GM19238 (cell line): ENCODE measurements around the gene PRKACA.
A peak's percentile ranks its signal among the peaks of the same experiment; 100 is the strongest.

Source experiments
- DNase-seq: peaks from one replicate; pipeline ENCODE4 v3.0.0; 2011; ENCODE audit warnings: low spot score; ENCODE audit not compliant: insufficient read length

PRKACA gene

DNA sequence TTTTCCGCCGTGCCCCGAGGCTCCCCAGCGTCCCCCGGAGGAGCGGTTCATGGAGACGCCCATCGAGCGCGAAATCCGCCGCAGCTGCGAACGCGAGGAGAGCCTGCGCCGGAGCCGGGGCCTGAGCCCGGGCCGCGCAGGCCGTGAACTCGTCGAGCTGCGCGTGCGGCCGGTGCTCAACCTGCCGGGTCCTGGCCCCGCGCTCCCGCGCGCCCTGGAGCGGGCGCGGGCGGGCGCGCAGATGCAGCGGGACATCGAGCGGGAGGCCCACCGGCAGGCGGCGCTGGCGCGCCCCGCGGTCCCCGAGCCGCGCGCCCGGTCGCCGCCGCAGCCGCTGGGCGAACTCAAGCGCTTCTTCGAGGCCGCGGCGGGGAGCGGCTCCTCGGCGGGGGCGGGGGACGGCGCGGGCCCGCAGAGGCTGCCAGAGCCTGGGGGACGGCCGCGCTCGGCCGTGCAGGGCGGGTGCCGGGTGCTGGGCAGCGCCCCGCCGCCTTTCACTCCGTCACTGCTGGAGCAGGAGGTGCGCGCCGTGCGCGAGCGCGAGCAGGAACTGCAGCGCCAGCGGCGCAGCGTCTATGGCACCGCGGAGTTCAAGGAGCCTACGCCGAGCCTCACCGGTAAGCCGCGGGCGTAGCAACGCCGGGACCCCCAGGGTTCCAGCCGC lies 44.2 kb downstream of the PRKACA start:
- DNase-seq: peak; percentile 74

DNA sequence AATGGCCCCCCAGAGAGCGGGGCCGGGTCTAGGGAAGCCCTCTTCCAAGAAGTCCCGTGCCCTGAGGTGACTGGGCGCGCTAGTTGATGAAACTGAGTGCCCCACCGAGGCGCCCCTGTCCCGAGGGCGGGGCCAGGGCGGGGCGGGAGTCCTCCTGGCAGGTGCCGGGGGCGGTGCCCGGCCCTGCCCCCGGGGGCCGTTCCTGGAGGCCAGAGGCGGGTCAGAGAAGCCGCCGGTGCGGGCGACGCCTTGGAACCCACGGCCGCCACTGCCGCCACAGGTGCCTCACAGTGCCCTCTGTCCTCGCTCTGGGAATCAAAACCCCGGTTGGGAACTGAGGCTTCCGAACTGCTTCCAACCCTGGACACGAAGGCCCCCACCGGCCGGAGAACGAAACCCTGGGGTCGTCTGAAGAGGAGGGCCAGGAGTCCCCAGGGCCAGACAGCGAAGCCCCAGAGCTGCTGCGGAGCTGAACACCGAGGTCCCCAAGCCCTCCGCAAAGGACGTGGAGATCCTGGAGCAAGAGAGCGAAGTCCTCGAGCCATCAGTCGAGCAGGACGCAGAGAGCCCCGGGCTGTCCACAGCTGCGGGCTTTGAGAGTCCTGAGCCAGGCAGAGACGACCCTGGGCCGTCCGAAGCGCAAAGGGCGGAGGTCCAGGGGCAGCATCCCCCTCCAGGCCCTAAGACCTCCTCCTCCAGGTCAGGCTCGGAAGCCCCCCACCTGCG lies 44.9 kb downstream of the PRKACA start, which contains the start of gene MISP3:
MISP3 (plus strand) TSS at position 252 of the 726 bp plus-strand sequence. CDS start 524 bp downstream, outside the sequence.
- no peak for DNase-seq

DNA sequence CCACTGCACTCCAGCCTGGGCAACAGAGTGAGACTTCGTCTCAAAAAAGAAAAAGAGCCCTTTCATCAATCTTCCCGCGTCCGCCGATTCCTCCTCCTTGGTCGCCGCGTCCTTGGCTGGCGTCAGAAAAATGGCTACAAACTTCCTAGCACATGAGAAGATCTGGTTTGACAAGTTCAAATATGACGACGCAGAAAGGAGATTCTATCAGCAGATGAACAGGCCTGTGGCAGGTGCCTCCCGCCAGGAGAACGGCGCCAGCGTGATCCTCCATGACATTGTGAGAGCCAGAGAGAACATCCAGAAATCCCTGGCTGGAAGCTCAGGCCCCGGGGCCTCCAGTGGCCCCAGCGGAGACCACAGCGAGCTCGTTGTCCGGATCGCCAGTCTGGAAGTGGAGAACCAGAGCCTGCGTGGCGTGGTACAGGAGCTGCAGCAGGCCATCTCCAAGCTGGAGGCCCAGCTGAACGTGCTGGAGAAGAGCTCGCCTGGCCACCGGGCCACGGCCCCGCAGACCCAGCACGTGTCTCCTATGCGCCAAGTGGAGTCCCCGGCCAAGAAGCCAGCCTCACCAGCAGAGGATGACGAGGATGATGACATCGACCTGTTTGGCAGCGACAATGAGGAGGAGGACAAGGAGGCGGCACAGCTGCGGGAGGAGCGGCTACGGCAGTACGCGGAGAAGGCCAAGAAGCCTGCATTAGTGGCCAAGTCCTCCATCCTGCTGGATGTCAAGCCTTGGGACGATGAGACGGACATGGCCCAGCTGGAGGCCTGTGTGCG lies 47.1 kb downstream of the PRKACA start:
- DNase-seq: no peak

DNA sequence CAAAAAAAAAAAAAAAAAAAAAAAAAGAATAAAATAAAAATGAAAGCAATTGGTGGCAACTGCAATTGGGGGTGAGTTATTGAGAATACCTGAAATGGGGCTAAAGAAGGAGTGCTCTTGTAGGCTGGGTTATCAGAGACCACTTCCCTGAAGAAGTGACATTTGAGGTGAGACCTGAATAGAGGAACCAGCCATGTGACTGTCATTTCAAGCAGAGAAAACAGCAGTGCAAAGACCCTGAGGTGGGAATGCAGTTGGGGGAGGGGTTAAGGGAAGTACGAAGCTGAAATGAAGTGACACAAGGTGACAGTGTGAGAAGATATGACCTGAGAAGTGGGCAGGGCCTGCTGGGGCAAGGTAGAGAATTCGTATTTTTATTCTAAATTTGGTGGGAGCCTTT lies 51.4 kb downstream of the PRKACA start:
- no peak for DNase-seq

DNA sequence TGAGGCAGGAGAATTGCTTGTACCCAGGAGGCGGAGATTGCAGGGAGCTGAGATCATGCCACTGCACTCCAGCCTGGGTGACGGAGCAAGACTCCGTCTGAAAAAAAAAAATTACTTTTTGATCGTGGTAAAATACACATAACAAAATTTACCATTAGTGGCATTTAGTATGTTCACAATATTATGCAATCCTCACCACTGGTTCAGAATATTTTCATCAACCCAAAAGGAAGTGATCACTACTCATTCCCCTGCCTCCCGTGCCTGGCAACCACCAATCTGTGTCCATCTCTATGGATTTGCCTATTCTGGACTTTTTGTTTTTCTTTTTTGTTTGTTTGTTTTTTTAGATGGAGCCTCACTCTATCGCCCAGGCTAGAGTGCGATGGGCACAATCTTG lies 54.5 kb downstream of the PRKACA start:
- no peak for DNase-seq

DNA sequence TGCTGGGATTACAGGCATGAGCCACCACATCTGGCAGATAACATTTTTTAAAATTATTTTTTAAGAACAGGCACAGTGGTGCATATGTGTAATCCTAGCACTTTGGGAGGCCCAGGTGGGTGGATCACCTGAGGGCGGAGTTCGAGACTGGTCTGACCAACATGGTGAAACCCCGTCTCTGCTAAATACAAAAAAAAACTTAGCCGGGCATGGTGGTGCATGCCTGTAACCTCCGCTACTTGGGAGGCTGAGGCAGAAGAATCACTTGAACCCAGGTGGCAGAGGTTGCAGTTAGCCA lies 55.1 kb downstream of the PRKACA start:
- DNase-seq: no peak

DNA sequence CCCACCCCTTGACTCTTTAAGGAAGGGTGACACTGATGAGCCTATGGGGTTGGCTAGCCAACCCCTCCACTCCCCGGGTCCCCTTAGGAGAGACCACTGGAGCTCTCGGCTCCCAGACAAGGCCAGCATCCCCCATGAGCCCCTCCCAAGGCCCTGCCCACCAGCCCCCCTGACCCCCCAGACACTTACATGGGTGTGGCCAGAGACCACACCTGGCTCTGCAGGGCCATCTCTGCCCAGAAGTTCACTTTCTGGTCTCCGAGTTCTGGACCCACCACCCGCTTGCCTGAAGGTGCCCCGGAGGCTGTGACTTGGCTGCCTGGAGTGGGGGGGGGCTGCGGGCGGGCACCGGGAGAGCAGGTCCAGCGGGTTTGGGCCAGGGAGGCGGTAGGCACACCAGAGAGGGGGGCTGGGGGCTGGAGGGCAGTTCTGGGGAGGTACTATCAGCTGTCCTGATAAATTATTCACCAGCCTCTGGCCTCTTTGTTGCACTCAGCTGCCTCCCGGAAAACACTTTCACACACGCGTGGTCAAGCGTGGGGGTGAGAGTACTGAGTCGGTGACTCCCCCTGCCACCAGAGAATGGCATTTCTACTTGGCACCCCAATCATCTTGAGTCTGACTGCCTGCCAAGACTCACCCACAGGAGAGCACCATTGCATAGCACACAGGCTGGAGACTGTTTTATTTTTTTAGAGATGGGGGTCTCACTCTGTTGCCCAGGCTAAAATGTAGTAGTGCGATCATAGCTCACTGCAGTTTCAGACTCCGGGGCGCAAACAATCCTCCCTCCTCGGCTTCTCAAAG lies 55.6 kb downstream of the PRKACA start, which contains the start of gene PALM3:
PALM3 (minus strand) TSS at position 326 of the 807 bp plus-strand sequence; CDS start at position 230, 96 bp downstream.
- DNase-seq: no peak

DNA sequence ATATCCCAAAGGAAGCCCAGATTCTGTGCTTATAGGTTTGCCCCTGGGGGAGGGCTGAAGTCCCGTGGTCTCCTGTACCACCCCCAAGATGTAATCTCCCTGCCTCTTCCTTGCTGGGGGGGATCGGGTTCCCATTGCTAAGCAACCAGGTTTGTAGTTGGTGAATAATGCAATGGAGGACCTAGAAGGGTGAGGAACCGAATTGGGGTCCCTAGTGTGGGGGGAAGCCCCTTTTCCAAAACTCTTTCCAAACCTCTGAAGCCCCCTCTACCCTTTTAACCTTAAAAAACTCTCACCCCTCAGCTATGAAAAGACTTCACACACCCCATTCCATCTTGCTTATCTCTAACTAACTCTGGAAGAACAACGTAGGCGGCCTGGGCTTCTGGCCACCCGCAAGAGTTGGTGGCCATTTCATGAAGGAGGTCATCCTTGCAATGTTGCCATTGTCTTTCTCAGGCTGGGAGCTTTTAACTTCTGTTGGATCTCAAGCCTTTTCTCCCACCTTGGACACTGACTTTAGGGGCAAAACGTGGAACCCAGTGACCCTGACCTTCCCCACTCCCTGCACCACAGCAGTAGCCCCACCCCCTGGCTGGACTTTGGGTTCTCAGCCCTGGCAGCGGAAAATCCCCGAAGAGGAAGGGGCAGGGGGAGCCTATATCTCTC lies 56.3 kb downstream of the PRKACA start:
- no peak for DNase-seq

DNA sequence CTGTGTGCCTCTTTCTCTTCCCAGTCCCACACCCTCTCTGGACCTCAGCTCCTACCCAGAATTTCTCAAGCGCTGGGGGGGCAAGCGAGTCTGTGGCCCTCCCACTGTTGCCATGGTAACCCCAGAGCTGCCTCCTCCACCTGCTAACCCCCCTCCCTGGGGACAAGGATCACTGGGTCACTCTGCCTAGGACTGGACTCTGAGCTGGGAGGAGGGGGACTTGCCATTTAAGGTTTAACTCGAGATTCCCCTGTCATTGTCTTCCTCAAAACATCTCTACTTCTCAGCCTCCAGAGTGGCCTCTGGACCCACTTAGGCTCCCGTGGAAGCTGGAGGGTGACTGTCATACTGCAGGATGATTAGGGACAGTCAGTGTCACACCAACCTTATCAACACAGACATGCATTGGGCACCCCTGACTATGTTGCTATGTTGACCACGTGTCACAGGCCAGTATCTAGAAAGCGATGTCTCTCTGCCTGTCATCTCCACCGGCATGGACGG lies 57.9 kb downstream of the PRKACA start:
- DNase-seq: no peak

DNA sequence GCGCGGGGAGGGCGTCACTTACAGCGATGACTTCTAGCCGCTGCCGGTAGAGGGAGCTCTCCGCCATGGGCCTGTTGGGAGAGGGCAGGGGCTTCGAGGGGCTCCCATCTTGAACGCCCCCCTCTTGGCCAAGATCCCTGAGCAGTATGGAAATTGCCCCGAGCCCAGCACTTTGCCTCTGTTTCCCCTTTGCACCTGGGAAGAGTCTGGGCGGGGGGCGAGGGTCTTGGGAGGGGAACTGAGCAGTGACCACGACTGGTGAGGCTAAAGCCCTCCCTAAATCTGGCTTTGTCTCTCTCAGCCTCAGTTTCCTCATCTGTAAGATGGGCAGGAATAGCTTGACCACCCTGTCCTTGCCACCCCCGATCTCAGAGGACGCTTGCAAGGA lies 58.5 kb downstream of the PRKACA start:
- no peak for DNase-seq

DNA sequence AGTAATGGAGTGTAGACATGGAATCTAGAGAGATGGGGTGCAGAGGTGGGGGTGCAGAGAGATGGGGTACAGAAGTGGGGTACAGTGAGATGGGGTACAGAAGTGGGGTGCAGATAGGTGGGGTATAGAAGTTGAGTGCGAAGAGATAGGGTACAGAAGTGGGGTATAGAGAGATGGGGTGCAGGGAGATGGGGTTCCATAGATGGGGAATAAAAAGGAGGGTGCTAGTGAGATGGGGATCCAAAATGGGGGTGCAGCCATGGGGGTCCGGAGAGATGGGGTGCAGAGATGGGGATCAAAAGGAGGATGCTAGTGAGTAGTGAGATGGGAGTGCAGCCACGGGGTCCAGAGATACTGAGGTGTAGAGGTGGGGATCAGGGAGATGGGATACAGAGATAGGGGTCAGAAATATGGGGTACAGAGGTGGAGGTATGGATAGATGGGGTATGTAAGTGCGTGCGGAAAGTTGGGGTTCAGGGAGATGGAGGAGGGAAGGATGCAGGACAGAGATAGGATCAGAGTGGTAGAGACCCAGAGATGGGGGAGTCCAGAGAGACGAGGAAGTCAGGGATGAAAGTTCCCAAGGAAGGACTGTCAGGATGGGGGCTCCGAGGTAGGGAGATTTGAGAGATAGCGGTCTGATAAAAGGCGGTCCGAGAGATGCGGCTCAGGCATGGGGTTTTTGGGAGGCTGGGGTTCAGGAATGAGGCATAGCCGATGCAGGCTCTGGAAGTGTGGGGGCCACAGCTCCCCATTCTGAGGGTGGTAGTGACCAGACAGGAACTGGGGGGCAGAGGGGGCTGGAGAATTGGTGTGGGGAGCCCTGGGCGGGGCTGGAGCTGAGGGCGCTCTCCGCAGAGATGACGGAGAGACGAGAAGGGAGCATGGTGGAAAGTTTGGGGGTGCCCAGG lies 59.1 kb downstream of the PRKACA start:
- no peak for DNase-seq

DNA sequence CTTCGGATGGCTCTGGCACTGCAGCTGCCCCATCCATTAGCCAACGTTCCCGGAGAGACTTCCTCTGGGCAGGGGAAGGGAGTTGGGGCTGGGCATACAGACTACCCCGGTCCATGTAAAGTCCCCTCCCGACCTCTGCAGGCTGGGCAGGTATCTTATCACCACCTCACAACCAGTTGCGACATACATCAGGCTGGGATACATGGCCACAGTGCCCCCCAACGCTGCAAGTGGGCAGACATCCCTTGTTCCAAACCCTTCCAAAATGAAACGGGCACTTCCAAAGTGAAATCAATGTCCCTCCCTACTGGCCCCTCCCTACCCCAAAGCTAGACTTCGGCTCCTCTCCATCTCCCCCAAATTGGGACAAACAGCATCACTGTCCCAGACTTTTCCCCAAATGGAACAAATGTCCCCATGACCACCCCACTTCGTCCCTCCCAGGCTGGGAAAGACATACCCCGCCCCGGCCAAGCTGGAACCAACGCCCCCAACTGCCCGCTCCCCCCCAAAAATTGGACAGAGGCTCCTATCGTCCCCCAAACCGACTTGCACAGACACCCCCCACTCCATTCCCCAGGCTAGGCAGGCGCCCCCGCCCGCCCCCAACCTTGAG lies 60.7 kb downstream of the PRKACA start:
- DNase-seq: no peak

DNA sequence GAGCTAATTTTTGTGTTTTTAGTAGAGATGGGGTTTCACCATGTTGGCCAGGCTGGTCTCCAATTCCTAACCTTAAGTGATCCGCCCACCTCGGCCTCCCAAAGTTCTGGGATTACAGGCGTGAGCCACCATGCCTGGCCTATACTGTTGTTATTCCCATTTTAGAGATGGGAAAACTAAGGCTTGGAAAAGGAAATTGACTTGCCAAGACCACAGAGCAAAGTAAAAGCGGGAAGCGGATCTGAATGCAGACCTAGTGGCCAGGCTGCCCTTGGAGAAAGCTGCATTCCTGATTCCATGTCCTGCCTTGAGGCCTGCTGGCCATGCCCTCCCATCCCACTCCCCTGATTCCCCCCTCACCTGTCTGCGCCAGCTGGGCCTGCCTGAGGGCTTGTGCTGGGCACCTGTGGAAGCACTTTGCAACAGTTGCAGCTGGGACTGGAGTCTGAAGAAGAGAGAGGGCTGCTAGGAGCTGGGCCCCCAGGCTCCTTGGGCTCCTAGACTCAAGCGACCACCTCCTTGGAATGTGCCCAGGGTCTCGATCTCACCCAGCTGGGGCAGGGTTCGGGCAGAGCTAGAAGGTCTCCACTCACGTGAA lies 61.4 kb downstream of the PRKACA start:
- DNase-seq: no peak

DNA sequence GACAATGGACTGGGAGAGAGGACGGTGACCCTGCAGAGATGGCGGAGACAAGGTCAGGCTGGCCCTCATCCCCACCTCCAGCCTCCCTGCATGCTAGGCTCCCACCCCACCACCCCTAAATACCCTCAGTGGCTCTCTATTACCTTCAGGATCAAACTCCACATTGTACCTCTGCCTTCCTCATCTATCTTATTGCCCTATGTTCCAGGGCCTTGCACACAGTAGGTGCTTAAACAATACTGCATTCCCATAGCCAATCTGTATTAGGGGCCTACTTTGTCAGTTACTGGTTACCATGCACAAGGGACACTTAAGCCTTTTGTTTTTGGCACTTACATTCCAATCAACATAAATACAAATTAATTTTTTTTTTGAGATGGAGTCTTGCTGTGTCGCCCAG lies 62.2 kb downstream of the PRKACA start:
- no peak for DNase-seq

DNA sequence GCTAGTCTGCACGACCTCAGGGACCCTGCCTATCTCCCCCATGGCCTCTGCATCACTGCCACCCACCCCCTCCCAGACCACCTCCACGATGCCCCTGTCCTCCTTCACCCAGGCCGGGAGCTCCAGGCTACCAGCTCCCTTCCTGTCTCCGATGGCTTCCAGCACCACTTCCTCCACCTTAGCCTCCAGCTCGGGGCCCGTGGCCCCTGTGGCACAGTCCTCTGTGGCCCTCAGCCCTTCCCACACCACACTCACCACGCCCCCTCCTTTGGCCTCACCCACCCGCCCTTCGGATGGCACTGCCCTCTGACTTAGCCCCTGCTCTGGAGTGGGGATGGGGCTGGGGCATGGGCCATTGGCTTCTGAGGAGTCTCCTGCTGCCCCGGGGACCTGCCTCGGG lies 62.8 kb downstream of the PRKACA start:
- DNase-seq: no peak

DNA sequence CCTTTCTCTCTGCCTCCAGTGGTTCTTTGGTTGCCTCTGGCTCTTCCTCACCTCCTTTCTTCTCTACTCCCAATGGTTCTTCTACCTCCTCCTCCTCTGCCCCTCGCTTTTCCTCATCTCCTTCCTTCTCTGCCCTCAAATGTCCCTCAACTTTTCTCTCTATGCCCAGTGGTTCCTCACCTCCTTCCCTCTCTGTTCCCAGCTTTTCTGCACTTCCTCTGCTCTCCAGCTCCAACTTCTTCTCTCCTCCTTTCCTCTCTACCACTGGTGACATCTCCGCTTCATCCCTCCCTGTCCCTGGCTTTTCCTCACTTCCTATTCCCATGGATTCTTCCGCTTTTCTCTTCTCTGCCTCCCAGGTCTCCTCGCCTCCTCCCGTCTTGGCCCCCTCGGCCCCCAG lies 63.5 kb downstream of the PRKACA start:
- DNase-seq: no peak

DNA sequence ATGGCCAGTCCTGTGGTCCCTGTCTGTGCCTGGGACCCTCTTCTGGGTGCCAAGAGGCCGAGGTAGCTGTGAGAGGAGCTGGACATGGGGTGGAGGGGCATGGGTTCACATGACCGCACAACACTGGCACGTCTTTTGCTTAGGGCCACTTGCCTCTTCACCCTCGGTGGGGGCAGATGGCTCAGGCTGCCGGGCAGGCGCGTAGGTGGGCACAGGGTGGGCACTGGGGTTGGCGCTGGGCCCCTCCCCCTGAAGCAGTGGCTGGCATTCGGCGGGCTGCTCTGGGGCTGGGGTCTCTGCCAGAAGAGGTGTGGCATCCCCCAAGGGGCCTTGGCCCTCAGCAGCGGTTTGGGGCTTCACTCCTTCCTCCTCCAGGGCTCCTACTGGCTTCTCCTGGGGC lies 64.1 kb downstream of the PRKACA start:
- no peak for DNase-seq

DNA sequence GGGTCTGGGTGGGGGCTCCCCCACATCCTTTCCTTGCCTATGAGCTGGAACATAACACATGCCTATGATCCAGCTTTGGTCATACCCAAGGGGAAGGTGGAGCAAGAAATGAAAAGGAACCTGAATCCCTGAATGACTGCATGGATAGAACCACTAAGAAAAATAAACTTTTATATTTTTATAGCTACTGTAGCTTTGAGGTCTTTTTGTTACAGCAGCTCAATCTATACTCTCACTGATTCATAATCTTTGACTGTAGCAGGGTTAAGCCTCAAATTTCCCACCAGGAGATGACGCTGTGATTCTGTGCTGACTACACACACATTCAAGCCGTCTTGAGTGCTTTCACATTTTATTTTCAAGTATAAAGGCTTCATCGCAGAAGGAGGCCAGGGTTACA lies 64.5 kb downstream of the PRKACA start:
- DNase-seq: no peak

DNA sequence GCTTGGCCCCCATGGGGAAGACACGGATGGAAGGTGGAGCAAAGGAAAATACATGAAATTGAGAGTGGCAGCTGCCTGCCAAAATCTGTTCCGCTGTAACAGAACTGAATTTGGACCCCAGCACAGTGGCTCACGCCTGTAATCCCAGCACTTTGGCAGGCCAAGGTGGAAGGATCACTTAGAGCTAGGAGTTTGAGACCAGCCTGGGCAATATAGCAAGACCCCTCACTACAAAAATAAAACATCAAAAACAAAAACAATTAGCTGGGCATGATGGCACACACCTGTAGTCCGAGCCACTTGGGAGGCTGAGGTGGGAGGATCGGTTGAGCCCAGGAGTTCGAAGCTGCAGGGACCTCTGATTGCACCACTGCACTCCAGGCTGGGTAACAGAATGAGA lies 65.1 kb downstream of the PRKACA start:
- DNase-seq: no peak
